WERI-Rb-1 (cell line): Measurements from ENCODE around the gene FZD10.

ENCODE experiments used
- DNase-seq: peaks from one replicate; pipeline ENCODE4 v3.0.0-alpha.2; 2020
- H3K27ac ChIP-seq: fragments of 250-450 bp; sonication (Bioruptor Pico); 2 replicates; pipeline ENCODE4 v1.5.1; 2020; ENCODE audit warnings: mild to moderate bottlenecking, moderate library complexity
- H3K27me3 ChIP-seq: fragments of 250-450 bp; sonication (Bioruptor Pico); 2 replicates; pipeline ENCODE4 v1.5.1; 2021; ENCODE audit warnings: mild to moderate bottlenecking, low read depth, moderate library complexity; ENCODE audit not compliant: insufficient read depth, severe bottlenecking
- H3K36me3 ChIP-seq: fragments of 250-450 bp; sonication (Bioruptor Pico); 2 replicates; pipeline ENCODE4 v1.5.1; 2020; ENCODE audit warnings: mild to moderate bottlenecking, moderate library complexity
- H3K4me3 ChIP-seq: 2 replicates; pipeline ENCODE4 v1.5.1; 2011; ENCODE audit warnings: low read depth, mild to moderate bottlenecking, control low read depth, low read length
- H3K9me3 ChIP-seq: fragments of 250-450 bp; sonication (Bioruptor Pico); 2 replicates; pipeline ENCODE4 v1.5.1; 2021; ENCODE audit warnings: mild to moderate bottlenecking, moderate library complexity; ENCODE audit not compliant: severe bottlenecking
- CTCF ChIP-seq: IDR thresholded peaks from 2 replicates; pipeline ENCODE4 v1.5.1; 2011; ENCODE audit warnings: low read depth, mild to moderate bottlenecking, control low read depth, inconsistent platforms, low read length

FZD10 gene

GRCh38 chr12:130133851-130134562, 28.3 kb upstream of the FZD10 start:
- no peaks in the 10 kb centered on the region for H3K27me3 ChIP-seq
- DNase-seq = no peak
- H3K36me3 ChIP-seq = no peaks in the 10 kb centered on the region
- H3K4me3 ChIP-seq = no peak overlapping the region
- TF ChIP-seq CTCF = no peak
- H3K9me3 ChIP-seq = peaks cover 4% of the 10 kb centered on the region
- H3K27ac ChIP-seq = no peak overlapping the region

DNA sequence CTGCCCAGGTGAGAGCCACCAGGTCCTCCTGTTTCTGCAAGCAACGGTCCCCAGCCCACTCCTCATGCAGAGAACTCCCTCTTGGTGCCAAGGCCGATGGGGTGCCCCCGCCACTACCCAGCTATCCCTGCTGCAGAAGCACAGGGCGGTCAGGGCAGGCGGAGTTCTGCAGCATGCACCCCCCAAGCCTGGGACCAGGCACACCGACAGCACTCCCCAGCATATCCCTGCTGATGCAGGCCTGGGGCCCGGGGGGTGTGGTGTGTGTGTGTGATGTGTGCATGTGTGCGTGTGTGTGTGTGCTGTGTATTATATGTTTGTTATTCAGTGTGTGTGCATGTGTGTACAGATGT, 27.7 kb upstream of the FZD10 start:
- no peak for DNase-seq
- no peak for TF ChIP-seq CTCF
- H3K36me3 ChIP-seq = no peaks in the 10 kb centered on the region
- H3K9me3 ChIP-seq = no peaks in the 10 kb centered on the region
- H3K4me3 ChIP-seq = no peak overlapping the region
- no peaks in the 10 kb centered on the region for H3K27me3 ChIP-seq
- H3K27ac ChIP-seq = no peak overlapping the region

- DNase-seq = no peak
- no peaks in the 10 kb centered on the region for H3K36me3 ChIP-seq
- H3K27me3 ChIP-seq = no peaks in the 10 kb centered on the region
- H3K9me3 ChIP-seq = no peaks in the 10 kb centered on the region
- H3K27ac ChIP-seq = no peak overlapping the region
- no peak for TF ChIP-seq CTCF
- H3K4me3 ChIP-seq = no peak overlapping the region
Measured at GRCh38 chr12:130136509-130137039, 25.7 kb upstream of the FZD10 start.

- H3K27ac ChIP-seq = no peak overlapping the region
- DNase-seq = no peak
- no peaks in the 10 kb centered on the region for H3K9me3 ChIP-seq
- H3K27me3 ChIP-seq = no peaks in the 10 kb centered on the region
- no peak overlapping the region for H3K4me3 ChIP-seq
- H3K36me3 ChIP-seq = no peaks in the 10 kb centered on the region
- no peak for TF ChIP-seq CTCF
Measured at GRCh38 chr12:130137040-130138018, 24.9 kb upstream of the FZD10 start.

DNA sequence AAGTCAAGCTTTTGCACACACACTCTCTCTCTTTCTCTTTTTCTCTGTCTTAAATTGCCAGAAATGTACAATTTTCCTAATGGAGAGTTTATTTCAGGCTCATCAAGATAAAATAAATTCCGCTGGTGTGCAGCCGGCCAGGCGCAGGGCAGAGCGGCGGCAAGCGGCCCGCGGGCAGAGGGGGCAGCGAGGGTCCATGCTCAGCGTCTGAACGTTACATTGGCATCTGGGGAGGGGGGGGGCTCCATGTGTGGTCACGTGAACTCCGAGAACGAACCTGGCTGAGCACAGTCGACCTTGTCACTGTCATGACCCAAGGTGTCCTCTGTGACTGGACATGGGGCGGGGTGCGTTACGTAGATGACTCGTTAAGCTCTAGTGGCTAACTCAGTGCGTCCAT, 23.8 kb upstream of the FZD10 start:
- no peak for DNase-seq
- H3K27me3 ChIP-seq = no peaks in the 10 kb centered on the region
- no peaks in the 10 kb centered on the region for H3K9me3 ChIP-seq
- no peaks in the 10 kb centered on the region for H3K36me3 ChIP-seq
- H3K27ac ChIP-seq = no peak overlapping the region
- no peak overlapping the region for H3K4me3 ChIP-seq
- TF ChIP-seq CTCF = no peak
